Fibroblast of gingiva (primary cell): ENCODE results near the gene AKR1C1.
"Not testable (repeated sequence)": the region's sequence is repeated elsewhere in the genome, so short reads cannot be mapped to it uniquely, and the experiment has no call there.

Source experiments
- DNase-seq: peaks from one replicate; pipeline ENCODE4 v3.0.0-alpha.2; 2011; ENCODE audit warnings: low read depth

The AKR1C1 gene

DNA sequence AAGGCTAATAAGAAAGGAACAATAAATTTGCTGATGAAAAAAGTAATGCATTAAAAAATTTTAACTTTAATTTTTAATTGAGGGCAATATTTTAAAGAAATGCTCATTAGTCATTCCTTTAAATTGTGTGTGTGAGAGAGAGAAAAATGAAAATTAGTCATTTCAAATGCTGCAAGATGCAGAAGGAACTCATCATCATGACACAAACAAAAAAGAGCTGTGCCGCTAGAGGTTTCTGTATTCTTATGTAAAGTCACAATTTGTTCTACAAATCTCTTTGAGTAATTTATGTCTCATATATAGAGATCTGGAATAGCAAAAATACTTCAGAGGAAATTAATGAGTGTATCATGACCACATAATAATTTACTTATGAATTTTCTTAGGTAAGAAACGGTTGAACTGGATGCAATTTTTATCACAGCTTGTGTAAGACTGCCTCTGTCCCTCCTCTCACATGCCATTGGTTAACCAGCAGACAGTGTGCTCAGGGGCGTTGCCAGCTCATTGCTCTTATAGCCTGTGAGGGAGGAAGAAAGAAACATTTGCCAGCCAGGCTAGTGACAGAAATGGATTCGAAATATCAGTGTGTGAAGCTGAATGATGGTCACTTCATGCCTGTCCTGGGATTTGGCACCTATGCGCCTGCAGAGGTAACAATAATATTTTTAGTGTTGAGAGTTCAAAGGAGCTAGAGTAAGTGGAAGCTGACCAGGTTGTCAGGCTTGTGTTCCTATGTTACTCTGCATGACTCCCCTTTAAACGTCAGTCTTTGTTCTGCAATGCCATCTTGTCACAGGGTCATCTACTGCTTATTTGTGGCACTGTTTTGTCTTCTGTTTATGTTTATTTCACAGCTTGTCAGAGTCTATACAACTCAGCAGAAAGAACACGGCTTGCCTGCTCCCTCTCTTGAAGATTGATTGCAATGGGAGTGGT, at the start of gene AKR1C1:
AKR1C1 (plus strand) TSS at position 540 of the 939 bp plus-strand sequence; CDS start at position 570, 30 bp downstream.
- DNase-seq: peak; percentile 66

DNA sequence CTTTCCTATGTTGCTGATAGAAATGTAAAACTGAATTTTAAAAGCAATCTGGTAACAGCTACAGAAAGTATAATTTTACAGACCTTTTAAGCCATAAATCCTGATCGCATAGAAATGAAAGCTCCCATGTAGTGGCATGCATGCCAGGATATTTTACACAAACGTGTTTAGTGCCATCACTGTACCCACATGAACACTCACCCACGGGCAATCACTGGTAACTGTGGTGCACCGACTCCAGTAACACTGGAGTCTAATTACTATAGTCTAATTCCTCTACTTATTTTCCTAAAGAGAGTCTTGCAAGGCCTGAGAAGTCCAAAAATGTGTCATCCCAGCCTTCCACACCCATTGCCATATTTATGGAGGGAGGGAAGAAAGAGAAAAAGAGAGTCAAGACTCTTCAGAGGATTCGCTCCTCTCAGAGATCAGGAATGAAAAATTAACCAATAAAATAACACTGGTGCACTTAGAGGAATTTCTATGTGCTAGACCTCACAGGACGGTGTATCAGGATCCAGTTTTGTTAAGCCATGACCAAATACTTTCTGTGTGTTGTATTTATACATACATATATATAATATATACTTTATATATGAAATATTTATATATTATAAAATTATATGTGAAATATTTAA, 48.9 kb upstream of the AKR1C1 start:
- no peak for DNase-seq

- DNase-seq: no peak
Measured at GRCh38 chr10:4916086-4916716, 47.0 kb upstream of the AKR1C1 start.

DNA sequence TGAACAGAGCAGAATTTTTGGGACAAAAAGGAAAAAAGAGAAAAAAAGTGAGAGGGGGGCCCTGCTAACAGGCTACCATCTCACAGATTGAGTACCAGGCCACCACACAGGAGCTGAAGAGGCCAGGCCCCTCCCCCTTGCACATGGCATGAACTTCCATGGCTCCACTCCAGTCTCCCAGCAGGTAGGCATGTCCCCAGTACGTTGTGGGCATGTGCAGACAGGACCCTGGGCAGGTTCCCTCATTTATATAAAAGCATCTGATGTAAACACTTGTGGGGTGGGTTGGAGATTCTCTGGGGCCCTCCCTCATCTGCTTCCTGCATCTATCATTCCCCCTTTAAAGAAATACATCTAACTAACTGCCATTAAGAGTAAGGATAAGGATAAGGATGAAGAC, 45.0 kb upstream of the AKR1C1 start:
- DNase-seq: no peak

GRCh38 chr10:4924482-4924881, 38.7 kb upstream of the AKR1C1 start:
- DNase-seq: not testable (repeated sequence)

GRCh38 chr10:4926400-4926799, 36.8 kb upstream of the AKR1C1 start:
- DNase-seq: no peak

DNA sequence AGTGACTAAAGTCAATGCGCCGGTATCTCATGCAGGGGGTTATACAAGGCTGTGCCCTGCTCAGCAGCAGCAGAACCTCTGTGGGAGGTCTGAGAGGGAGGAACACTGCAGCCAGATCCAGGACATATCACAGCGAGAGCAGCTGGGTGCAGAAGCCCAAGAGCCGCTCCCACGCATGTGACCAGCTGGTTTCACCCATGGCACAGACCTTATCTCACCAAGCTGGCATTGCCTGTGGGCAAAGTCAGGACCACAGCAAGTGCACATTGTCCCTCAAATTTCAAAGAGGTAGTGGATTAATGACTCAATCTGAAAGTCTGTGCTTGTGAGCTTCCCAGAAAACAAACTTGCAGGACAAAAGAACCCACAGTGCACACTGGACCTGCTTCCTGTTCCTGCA, 31.6 kb upstream of the AKR1C1 start:
- no peak for DNase-seq

- no peak for DNase-seq
Measured at GRCh38 chr10:4934391-4934987, 28.7 kb upstream of the AKR1C1 start.

DNA sequence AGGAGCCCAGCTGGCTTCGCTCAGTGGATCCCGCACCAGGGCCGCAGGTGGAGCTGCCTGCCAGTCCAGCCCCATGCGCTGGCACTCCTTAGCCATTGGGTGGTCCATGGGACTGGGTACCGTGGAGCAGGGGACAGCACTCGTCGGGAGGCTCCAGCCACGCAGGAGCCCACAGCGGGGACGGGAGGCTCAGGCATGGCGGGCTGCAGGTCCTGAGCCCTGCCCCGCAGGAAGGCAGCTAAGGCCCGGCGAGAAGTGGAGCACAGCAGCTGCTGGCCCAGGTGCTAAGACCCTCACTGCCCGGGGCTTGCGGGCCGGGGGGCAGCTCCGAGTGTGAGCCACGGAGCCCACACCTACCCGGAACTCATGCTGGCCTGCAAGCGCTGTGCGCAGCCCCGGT, 25.9 kb upstream of the AKR1C1 start:
- no peak for DNase-seq

GRCh38 chr10:4939224-4940072, 23.8 kb upstream of the AKR1C1 start:
- DNase-seq: peak; percentile 30

DNA sequence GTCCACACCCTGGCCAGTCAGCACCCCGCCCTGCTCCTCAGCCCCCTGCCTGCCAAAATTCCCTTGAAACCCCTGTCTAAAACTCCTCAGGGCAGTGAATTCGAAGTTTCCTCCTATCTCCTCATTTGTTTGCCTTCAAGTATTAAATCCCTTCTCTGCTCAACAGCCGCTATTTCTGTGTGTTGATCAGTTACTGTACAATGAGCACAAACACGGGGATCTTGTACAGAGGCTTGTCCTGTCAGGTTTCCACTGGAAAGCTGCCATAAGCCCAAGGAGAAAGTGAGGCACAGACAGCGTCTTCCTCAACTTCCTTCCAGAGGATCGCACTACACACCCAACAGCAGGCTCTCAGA, 23.2 kb upstream of the AKR1C1 start:
- DNase-seq: not testable (repeated sequence)

GRCh38 chr10:4940909-4941308, 22.3 kb upstream of the AKR1C1 start:
- not testable (repeated sequence) for DNase-seq

- DNase-seq: peak; percentile 55
Measured at GRCh38 chr10:4941540-4942330, 21.5 kb upstream of the AKR1C1 start.

GRCh38 chr10:4942931-4943330, 20.3 kb upstream of the AKR1C1 start:
- DNase-seq: peak; percentile 86

- DNase-seq: peak; percentile 42
Measured at GRCh38 chr10:4943416-4943815, 19.8 kb upstream of the AKR1C1 start.

GRCh38 chr10:4943821-4944220, 19.4 kb upstream of the AKR1C1 start:
- peak; percentile 34 for DNase-seq

GRCh38 chr10:4944841-4945240, 18.4 kb upstream of the AKR1C1 start:
- no peak for DNase-seq

DNA sequence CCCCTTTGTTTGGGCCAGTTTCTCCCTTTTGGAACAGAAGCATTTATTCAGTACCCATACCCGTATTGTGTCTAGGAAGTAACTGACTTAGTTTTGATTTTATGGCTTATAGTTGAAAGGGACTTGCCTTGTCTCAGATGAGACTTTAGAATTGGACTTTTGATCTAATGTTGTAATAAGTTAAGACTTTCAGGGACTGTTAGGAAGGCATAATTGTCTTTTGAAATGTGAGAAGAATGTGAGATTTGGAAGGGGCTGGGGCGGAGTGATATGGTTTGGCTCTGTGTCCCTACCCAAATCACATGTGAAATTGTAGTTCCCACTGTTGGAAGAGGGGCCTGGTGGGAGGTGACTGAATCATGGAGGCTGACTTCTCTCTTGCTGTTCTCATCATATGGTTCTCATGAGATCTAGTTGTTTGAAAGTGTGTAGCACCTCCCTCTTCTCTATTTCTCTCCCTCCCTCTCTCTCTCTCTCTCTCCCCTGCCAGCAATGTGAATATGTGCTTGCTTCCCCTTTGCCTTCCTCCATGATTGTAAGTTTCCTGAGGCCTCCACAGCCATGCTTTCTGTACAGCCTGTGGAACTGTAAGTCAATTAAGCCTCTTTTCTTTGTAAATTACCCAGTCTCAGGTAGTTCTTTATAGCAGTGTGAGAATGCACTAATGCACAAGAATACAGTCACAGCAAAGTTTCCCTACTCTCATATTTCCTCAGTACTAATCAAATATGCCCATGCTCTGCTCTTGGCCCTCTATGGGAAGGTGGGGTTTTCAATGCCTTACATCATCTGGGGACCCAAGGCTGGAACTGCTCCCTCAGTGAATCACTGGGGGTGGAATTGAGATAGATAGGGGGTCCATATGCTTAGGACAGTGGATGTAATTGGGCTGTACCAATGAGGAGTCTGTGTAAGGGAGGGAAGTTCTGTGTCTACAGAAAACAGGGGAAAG, 17.2 kb upstream of the AKR1C1 start:
- peak; percentile 63 for DNase-seq

DNA sequence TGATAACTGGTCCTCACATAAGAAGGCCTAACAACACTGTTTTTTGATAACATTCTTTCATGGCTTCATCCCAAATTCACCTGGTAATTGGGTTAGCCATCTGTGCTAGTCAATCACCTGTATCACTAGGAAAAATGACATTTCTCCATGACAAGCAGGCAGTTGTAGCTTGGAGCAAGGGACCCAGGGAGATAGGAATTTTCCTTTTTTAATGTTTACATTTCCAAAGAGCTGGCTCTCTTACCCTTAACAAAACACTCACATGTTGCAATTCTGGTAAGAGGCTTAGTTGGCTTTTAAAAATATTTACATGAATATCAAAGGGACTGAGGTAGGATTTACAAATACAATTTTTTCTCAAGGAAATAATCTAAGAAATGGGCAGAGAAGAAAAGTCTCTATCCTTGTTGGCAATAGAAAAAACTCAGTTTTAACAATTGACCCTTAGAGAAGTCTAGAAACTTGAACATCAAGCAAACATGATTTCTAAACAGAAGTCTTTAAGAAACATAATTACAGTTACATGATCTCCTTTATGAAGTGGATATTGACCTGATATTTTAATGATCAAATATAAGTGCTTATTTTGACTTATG, 16.1 kb upstream of the AKR1C1 start:
- peak; percentile 75 for DNase-seq
